ENCODE measurements around the gene SLC37A2.

GRCh38 chr11:125074511-125075241 lies 11.6 kb downstream of the SLC37A2 start:
- TF ChIP-seq EP300 (IDR thresholded peaks at IDR 0.05; ENCODE audit: borderline replicate concordance in 1 of 2, low read depth in 1 of 2, low read length in 1 of 2) (no peak), CTCF (IDR thresholded peaks at IDR 0.05) (no peak), MXI1 (IDR thresholded peaks at IDR 0.05; ENCODE audit: low read depth, low read length) (no peak), POLR2AphosphoS5 (IDR thresholded peaks at IDR 0.05; ENCODE audit: low read depth, low read length) (no peak), GABPA (IDR thresholded peaks at IDR 0.05; ENCODE audit: low read depth) (no peak), REST (IDR thresholded peaks at IDR 0.05; ENCODE audit: low read depth, low read length) (no peak), TAF1 (IDR thresholded peaks at IDR 0.05; ENCODE audit: borderline replicate concordance, low read depth, low read length) (no peak), ZBTB33 (IDR thresholded peaks at IDR 0.05; ENCODE audit: borderline replicate concordance, low read depth) (no peak)

Data from SK-N-SH (cell line).